Urothelium cell line (cell line): ENCODE measurements around the gene CLCC1.
"Not testable (repeated sequence)": the region's sequence is repeated elsewhere in the genome, so short reads cannot be mapped to it uniquely, and the experiment has no call there.

Experiments used
- DNase-seq: peaks from one replicate; pipeline ENCODE4 v3.0.0; 2011; ENCODE audit warnings: low spot score, mixed read lengths
- FAIRE-seq: peaks from 2 replicates; lab custom pipeline; 2011; peaks lifted over from hg19 to GRCh38; lab: Jason Lieb, UNC

Gene CLCC1, protein sequence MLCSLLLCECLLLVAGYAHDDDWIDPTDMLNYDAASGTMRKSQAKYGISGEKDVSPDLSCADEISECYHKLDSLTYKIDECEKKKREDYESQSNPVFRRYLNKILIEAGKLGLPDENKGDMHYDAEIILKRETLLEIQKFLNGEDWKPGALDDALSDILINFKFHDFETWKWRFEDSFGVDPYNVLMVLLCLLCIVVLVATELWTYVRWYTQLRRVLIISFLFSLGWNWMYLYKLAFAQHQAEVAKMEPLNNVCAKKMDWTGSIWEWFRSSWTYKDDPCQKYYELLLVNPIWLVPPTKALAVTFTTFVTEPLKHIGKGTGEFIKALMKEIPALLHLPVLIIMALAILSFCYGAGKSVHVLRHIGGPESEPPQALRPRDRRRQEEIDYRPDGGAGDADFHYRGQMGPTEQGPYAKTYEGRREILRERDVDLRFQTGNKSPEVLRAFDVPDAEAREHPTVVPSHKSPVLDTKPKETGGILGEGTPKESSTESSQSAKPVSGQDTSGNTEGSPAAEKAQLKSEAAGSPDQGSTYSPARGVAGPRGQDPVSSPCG

DNA sequence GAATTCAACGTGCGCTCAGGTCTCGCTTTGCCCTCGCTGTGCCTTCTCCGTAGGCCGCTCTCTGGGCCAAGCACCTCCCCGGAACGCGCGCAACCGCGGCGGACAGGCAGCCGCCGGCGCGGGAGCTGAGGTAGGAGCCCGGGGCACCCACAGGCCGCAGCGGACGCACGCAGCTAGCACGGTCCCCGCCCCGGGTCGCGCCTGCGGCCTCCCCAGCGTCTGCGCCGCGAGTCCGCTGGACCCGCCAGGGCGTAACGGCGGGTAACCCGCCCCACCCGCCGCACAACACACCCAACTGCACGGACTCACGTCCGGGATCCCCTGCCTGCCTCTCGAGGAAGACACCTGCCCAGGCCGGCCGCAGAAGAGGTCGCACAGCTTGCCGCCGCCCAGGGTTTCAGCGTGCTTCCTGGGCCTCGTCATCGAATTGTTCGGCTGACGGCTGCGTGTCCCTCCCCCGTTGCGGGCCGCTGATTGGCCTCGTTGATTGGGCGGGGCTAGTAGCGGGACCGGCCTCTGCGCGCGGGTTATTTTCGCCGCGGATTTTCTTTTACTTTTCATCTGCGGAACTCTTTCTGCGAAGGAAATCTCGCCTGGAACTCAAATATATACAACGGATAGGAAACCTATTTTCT lies at the start of gene CLCC1:
TSS of gene CLCC1 (minus strand) at position 433 of the 635 bp plus-strand sequence. CDS start 13,047 bp downstream, outside the sequence.
- FAIRE-seq (peak; percentile 81), DNase-seq (peak; percentile 99)

DNA sequence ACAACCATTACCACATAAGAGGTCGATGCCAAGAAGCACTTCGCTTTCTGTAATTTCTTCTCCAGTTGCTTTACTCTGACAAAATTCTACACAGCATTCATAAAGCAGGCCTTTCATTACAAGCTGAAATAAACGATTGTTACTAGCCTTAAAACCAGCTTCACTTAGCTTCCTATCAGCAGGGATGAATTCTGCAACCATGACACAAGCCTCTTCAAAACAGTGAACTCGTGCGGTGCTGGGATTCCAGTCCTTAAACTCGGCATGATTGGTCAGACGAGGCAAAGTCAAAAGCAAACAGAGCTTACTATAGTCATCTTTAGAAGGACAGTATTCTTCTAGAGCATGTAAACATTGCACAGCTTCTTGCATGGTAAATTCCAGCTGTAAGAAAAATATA lies 48.1 kb upstream of the CLCC1 start:
- DNase-seq = no peak

DNA sequence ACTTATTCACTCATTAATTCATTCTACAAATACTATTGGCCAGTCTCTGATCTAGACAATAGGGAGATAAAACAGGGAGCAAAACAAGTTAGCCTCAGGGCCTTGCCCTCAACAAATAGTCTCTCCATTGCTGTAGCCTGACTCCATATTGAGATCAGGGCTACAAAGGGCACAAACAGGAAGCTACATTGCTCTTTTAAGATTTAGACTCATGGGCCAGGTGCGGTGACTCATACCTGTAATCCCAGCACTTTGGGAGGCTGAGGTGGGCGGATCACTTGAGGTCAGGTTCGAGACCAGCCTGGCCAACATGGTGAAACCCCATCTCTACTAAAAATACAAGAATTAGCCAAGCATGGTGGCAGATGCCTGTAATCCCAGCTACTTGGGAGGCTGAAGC lies 33.3 kb upstream of the CLCC1 start:
- FAIRE-seq = not testable (repeated sequence)

More for the DNA sequence above, 48.1 kb upstream of the CLCC1 start:
- no peak for FAIRE-seq

DNA sequence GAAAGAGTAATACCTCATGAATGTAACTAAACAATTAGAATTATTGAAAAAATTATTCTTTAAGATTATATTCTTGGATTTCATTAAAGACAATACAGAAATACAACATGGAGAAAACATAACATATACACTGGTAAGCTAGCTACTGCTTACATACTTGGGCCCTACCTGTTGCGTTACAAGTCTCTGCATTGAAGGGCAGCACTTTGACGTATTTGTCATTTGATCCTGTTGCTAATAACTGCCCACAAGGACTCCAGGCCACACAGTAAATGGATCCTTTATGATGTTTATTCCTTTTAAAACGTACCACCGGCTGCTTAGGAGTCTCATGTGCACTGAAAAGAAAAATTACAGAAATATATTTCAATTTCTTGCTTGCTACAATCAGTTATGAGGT lies 19.8 kb upstream of the CLCC1 start:
- DNase-seq = no peak
- no peak for FAIRE-seq

More for the DNA sequence above, 33.3 kb upstream of the CLCC1 start:
- not testable (repeated sequence) for DNase-seq

DNA sequence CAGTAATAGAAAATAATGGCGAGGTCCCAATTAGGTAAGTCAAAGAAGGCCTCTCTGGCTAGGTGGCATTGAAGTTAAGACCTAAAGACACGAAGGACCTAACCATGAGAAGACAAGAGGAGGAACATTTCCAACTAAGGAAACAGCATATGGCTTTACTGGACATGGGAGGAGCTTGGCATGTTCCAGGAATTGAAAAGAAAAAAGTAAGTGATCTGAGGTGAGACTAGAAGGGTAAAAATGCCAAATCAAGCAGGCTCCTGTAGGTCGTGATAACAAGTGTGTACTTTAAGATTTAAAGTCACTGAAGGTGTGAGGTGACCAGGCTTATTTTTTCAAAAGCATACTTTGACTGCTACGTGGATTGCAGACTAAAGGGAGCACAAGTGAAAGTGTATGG lies 13.4 kb upstream of the CLCC1 start:
- FAIRE-seq = no peak

DNA sequence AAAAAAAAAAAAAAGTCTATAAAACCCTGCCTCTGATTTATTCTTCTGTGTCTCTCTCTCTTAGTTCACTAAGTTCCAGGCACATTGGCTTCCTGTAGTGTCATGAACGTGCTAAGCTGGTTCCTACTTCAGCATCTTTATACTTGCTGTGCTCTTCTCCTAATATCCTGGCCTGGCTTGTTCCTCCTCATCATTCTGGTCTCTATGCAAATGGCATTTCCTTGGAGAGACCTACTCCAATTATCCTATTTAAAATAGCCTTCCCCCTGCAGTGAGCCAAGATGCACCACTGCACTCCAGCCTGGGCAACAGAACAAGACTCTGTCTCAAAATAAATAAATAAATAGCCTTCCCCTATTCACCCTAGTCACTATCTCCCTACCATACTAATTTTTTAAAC lies 9.7 kb upstream of the CLCC1 start:
- DNase-seq (no peak), FAIRE-seq (no peak)

More for the DNA sequence above, 13.4 kb upstream of the CLCC1 start:
- DNase-seq = no peak

DNA sequence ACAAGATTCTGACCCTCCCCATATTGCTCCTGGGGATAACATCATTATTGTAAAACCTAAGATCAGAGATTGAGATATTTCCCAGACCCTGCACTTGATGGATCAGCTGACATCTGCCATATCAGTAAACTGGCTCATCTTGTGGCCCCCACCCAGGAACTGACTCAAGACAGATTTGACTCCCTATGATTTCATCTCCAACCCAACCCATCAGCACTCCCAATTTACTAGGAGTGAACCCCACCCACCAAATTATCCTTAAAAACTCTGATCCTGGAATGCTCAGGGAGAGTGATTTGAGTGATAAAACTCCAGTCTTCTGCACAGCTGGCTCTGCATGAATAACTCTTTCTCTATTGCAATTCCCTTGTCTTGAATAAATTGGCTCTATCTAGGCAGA lies 6.1 kb upstream of the CLCC1 start:
- no peak for FAIRE-seq

DNA sequence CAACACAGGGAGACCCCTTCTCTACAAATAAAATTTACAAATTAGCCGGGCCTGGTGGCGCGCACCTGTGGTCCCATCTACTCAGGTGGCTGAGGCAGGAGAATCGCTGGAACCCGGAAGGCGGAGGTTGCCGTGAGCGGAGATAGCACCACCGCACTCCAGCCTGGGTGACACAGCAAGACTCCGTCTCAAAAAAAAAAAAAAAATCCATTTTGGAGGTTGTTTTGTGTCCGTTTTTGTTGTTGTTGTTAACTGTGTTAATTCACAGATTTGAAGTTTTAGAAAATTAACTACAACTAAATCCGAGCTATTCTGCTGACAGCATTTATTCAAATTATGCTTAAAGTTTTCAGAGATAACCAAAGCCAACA lies 618 bp downstream of the CLCC1 start:
- DNase-seq (no peak), FAIRE-seq (no peak)

More for the DNA sequence above, 6.1 kb upstream of the CLCC1 start:
- no peak for DNase-seq

DNA sequence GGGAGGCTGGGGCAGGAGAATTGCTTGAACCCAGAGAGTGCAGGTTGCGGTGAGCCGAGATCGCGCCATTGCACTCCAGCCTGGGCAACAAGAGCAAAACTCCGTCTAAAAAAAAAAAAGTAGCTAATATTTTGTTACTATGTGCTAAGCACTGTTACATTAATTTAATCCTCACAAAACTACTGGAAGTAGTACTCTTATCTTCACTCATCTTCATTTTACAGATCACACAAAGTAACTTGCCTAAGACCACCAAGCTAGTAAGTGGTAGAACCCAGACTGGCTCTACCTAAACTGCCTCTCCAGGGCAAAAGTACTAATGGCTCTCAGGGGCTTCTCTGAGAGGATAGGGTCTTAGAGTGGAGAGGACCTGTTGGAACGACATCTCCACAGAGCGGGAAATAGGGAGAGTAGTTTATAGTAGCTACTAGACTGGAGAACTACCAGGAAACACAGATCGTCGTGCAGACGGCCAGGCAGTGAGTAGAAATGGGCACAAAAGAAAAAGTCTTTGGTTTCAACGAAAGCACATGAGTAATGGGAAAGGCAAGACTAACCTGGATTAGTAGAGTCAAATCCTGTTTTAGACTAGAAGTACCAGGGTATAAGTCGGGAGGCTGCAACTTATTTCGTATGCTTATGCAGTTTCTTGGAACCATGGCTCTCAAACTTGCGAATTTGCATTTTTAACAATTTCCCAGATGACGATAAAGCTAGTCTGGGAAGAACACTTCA lies 1.4 kb downstream of the CLCC1 start:
- FAIRE-seq (no peak), DNase-seq (no peak)

DNA sequence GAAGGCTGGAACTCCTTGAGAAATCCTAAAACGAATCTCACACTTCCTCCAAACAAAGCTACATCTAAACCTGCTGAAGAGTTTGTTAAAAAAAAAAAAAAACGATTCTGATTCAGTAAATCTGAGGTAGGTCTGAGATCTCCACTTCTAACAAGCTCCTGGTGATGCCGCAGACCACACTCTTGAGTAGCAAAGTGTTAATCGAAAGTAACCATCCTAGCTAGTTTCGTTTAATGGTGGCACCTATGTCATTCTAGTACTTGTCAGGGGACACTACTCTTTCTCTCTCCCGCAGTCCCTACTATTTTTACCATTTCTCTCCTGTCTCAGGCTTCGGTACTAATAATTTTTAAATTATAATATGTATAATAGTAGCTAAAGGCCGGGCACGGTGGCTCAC lies 2.1 kb downstream of the CLCC1 start:
- no peak for DNase-seq
- no peak for FAIRE-seq

DNA sequence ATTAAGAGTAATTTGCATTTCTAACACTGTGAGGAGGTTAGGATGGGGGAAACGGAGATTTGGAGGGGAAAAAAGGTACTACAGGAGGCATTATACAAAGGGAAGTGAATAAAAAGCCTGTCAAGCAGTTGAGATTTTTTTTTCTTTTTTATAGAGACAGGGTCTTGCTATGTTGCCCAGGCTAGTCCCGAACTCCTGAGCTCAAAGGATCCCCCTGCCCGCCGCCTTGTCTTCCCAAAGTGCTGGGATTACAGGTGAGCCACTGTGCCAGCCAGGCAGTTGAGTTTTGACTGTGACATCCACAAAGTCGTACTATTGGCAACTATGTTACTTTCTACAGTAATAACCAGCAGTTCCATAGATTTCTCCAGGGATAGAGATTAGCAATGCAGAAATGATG lies 2.6 kb downstream of the CLCC1 start:
- no peak for FAIRE-seq
- no peak for DNase-seq

DNA sequence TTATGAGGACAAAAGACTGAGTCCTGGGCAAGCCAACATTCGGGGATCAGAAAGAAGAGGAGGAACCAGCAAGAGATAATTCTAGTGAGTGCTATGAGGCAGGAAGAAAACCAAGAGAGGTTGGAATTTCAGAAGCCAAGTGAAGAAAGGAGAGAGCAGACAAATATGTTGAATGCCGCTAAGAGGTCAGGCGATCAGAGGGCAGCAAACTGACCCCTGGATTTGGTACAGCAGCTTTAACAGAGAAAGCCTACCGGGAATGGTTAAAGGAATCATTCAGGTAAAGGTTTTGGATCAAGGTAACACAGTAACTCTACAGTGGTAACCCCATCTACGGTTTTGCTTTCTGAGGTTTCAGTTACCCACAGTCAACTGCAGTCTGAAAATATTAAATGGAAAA lies 5.4 kb downstream of the CLCC1 start:
- DNase-seq (no peak), FAIRE-seq (no peak)

DNA sequence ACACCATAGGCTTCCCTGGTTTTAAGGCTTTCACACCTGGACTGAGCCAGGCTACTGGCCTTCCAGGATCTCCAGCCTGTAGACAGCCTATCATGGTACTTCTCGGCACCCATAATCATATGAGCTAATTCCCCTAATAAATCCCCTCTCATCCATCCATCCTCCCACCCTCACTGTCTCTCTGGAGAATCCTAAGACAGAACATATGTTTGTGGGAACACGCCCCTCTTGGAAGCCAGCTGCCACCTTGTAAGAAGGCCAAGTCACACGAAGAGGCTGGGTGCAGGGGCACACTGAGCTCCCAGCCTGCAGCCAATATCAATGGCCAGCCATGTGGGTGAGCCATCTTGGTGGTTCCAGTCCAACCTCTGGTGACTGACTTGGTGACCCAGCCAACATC lies 7.4 kb downstream of the CLCC1 start:
- no peak for DNase-seq
- FAIRE-seq = no peak

DNA sequence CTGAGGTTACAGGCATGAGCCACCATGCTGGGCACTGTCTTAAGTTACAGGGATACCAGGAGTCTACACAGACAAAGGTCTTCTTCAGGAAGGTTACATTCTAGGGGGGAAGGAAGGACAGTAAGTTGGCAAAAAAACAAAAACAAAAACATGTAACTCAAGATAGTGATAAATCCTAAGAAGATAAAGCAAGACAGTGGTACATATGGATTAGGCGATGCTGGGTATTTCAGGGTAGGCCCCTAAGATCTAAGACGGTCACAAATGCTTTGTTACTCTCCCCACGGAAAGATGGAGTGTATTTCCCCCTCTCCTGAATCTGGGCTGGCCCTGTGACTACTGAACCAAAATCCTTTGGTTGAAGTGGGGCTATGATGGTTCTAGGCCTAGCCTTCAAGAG lies 8.2 kb downstream of the CLCC1 start:
- DNase-seq (no peak), FAIRE-seq (no peak)

DNA sequence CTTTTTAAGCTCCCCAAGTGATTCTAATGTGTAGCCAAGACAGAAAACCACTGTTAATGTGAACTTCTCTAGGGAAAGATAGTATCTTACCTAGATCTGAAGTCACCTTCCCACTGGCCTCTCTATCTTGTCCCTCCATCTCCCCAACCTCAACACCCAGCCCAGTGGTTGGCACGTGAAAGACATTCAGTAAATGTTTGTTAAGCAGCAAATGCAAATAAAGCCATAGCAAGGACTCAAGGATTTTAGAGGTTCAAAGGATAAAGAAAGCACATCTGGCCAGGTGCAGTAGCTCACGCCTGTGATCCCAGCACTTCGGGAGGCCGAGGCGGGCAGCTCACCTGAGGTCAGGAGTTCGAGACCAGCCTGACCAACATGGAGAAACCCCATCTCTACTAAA lies 9.8 kb downstream of the CLCC1 start:
- FAIRE-seq = no peak
- no peak for DNase-seq

DNA sequence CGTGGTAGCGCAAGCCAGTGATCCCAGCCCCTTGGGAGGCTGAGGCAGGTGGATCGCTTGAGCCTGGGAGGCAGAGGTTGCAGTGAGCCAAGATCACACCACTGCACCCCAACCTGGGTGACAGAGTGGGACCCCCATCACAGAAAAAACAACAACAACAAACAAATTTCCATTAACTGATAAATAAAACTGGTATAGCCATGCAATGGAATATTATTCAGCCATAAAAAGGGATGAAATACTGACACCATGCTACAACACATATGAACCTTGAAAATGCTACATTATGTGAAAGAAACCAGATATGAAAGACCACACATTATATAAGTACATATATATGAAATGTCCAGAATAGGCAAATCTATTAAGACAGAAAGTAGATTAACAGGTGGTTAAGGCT lies 12.0 kb downstream of the CLCC1 start:
- DNase-seq (no peak), FAIRE-seq (no peak)

DNA sequence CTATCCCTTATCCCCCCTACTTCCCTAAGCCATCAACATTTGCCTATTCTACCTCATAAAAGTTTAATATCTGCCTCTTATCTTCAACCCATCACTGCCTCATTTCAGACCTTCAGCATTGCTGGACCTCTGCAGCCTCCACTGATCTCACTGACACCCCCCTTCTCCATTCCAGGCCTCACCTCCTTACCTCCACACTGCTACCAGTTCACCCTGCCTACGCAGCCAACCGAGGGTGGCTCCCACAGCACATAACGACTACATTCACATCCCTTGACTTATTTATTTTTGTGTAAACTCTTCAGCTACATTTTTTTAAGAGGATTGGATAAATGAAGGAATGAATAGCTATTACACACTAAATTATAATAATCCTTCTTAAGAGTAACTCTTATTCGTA lies 14.2 kb downstream of the CLCC1 start:
- FAIRE-seq (no peak), DNase-seq (no peak)

DNA sequence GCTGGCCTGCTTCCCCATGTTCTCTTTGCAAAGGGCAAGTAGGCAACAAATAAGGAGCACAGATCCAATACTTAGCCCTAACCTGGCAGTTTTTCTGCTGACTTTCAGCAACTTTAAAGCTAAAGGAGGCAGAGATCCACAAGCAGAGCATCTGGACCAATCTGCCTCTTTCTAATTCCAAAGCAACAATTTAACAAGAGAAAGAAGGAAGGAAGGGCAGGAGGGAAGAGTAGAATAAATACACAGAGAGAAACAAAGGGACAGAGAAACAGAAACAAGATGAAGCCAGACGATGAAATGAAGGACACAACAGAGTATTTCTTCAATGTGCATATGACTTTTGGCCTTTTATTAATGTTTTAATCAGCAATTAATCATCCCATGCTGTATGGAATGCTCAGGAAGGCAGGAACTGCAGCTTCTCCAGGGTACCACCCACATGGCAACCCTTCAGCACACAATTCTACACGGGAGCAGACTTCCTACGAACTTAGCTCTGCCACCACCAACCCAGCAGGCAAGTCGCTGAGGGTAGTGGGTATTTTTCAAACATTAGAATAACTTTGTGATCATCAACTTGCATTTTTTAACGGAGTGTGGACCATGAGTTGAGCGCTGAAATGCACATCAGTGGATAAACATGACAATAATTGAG lies 15.3 kb downstream of the CLCC1 start:
- FAIRE-seq (no peak), DNase-seq (no peak)

DNA sequence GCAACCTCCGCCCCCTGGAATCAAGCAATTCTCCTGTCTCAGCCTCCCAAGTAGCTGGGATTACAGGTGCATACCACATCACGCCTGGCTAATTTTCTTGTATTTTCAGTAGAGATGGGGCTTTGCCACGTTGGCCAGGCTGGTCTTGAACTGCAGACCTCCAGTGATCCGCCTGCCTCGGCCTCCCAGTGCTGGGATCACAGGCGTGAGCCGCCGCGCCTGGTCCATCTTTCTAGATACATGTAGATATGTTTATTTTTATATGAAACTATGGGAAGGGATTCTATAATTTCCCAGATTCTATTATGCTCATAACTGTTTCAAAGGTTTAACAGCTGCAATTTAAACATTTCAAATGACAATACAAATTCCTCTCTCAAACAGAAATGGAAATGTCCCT lies 27.1 kb downstream of the CLCC1 start:
- FAIRE-seq = no peak
- no peak for DNase-seq

DNA sequence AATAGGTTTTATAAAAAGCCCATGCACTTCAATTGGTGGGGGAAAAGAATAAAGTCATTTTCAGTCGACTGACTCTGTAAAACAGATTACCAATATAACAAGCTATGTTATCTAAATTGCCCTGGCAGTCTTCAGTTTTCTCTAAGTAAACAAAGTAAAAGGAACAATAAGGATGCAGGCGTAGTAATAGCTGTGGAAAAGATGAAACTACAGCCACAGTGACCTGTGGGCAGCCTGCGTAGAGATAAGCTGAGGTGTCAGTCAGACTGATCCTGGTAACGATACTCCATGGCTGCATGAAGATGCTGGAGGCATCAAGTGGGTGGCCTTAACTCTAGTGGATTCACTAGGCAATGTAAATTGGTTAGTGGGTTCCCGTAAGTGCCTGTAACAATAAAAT lies 29.3 kb downstream of the CLCC1 start:
- DNase-seq = no peak
- FAIRE-seq = no peak

DNA sequence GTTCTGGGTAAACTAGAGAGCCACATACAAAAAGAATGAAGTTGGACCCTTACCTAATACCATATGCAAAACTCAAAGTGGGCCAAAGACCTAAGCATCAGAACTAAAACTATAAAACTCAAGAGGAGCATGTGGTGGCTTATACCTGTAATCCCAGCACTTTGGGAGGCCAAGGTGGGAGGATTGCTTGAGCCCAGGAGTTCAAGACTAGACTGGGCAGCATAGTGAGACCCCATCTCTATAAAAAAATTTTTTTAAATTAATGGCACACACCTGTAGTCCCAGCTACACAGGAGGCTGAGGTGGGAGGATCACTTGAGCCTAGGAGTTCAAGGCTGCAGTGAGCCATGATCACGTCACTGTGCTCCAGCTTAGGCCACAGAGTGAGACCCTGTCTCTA lies 35.7 kb downstream of the CLCC1 start:
- not testable (repeated sequence) for DNase-seq, FAIRE-seq
